H1 (cell line): ENCODE data around the gene EPSTI1. TPM values are rescaled to one million over a fixed set of nuclear protein-coding genes. Genes with fewer than 3 reads are reported as not detected.

Experiments used
- CTCF ChIA-PET: fragments of 300-600 bp; sonication (Branson Sonifier 250); formaldehyde crosslinking; loops from one replicate; lab custom pipeline; 2021; ENCODE audit not compliant: partially characterized antibody; lab: Charles Lee
- POLR2A ChIA-PET: fragments of 300-600 bp; sonication (Branson Sonifier 250); formaldehyde crosslinking; loops from one replicate; lab custom pipeline; 2021; ENCODE audit warnings: inconsistent platforms; ENCODE audit not compliant: partially characterized antibody; lab: Charles Lee
- DNase-seq, 2 experiments: peaks; one replicate each; pipeline versions ENCODE4 v3.0.0 to v3.0.0-alpha.2; 2010 to 2022; ENCODE audit warnings: low spot score in 2 of 2, low read depth in 1 of 2, mixed read lengths in 1 of 2
- FAIRE-seq: peaks from 2 replicates; lab custom pipeline; 2011; peaks lifted over from hg19 to GRCh38; lab: Jason Lieb, UNC
- H2AFZ ChIP-seq: 2 replicates; pipeline ENCODE4 v1.8.1; 2012; ENCODE audit warnings: low read length, inconsistent platforms
- H2AK5ac ChIP-seq: 2 replicates; pipeline ENCODE4 v1.6.1; 2013; ENCODE audit warnings: low read depth, low read length
- H2BK120ac ChIP-seq: replicated peaks from 2 replicates; pipeline ENCODE3; 2013; ENCODE audit warnings: low read depth, low read length, inconsistent platforms
- H2BK12ac ChIP-seq: 2 replicates; pipeline ENCODE4 v1.6.1; 2013; ENCODE audit warnings: low read depth, low read length
- H2BK15ac ChIP-seq: 2 replicates; pipeline ENCODE4 v1.6.1; 2013; ENCODE audit warnings: low read length
- H2BK20ac ChIP-seq: 2 replicates; pipeline ENCODE4 v1.6.1; 2013; ENCODE audit warnings: low read length
- H2BK5ac ChIP-seq: 2 replicates; pipeline ENCODE4 v1.6.1; 2013; ENCODE audit warnings: low read depth, low read length
- H3K14ac ChIP-seq: 2 replicates; pipeline ENCODE4 v1.6.1; 2013; ENCODE audit warnings: inconsistent platforms; ENCODE audit not compliant: insufficient read length
- H3K18ac ChIP-seq: 2 replicates; pipeline ENCODE4 v1.6.1; 2013; ENCODE audit warnings: low read length; ENCODE audit errors: extremely low read depth
- H3K23ac ChIP-seq: 2 replicates; pipeline ENCODE4 v1.6.1; 2013; ENCODE audit warnings: inconsistent platforms; ENCODE audit not compliant: insufficient read length
- H3K23me2 ChIP-seq: 2 replicates; pipeline ENCODE4 v1.6.1; 2013; ENCODE audit warnings: low read depth, low read length
- H3K27ac ChIP-seq: 2 replicates; pipeline ENCODE4 v1.6.1; 2011; ENCODE audit warnings: low read depth, low read length, inconsistent platforms
- H3K27me3 ChIP-seq, 4 experiments: replicated peaks in 1 of 4; 1 replicate in 1 of 4; 2 replicates in 3 of 4; pipeline versions ENCODE4 v1.6.1 to v1.8.1; 2011 to 2013; ENCODE audit warnings: low read length in 3 of 4, mild to moderate bottlenecking in 3 of 4, inconsistent platforms in 2 of 4, mixed read lengths in 2 of 4, moderate library complexity in 1 of 4; ENCODE audit not compliant: control insufficient read depth in 3 of 4, insufficient read depth in 3 of 4; ENCODE audit errors: extremely low read depth in 1 of 4
- H3K36me3 ChIP-seq, 4 experiments: 2 replicates each; pipeline versions ENCODE4 v1.6.1 to v1.8.1; 2011 to 2013; ENCODE audit warnings: mild to moderate bottlenecking in 4 of 4, low read length in 3 of 4, moderate library complexity in 2 of 4, control low read depth in 1 of 4, inconsistent platforms in 1 of 4; ENCODE audit not compliant: insufficient read depth in 4 of 4, control insufficient read depth in 2 of 4
- H3K4ac ChIP-seq: replicated peaks from 2 replicates; pipeline ENCODE3; 2013; ENCODE audit warnings: low read length, low read depth, mixed read lengths, inconsistent platforms; ENCODE audit not compliant: insufficient read length
- H3K4me1 ChIP-seq, 4 experiments: replicated peaks in 1 of 4; 1 replicate in 1 of 4; 2 replicates in 3 of 4; pipeline versions ENCODE4 v1.6.1 to v1.8.1; 2011 to 2013; ENCODE audit warnings: low read length in 3 of 4, inconsistent platforms in 2 of 4, mixed read lengths in 1 of 4; ENCODE audit not compliant: insufficient read depth in 4 of 4, control insufficient read depth in 3 of 4
- H3K4me2 ChIP-seq, 2 experiments: 2 replicates each; pipeline versions ENCODE4 v1.6.1 to v1.8.1; 2011 to 2013; ENCODE audit warnings: low read depth in 2 of 2, low read length in 2 of 2, control low read depth in 1 of 2, inconsistent platforms in 1 of 2, mild to moderate bottlenecking in 1 of 2; ENCODE audit not compliant: insufficient read depth in 1 of 2
- H3K4me3 ChIP-seq, 4 experiments: fragments of 200-600, 300-600 bp in 1 of 4; sonication (generic), shearing (Covaris generic), sonication (Bioruptor Twin) in 1 of 4; 2 replicates each; pipeline versions ENCODE4 v1.5.1 to v1.8.1; 2011 to 2016; ENCODE audit warnings: low read length in 4 of 4, low read depth in 3 of 4, control low read depth in 2 of 4, inconsistent platforms in 2 of 4, mild to moderate bottlenecking in 2 of 4, mixed read lengths in 1 of 4, moderate library complexity in 1 of 4; ENCODE audit not compliant: insufficient read depth in 2 of 4; ENCODE audit errors: extremely low read depth in 1 of 4
- H3K56ac ChIP-seq: replicated peaks from 2 replicates; pipeline ENCODE3; 2013; ENCODE audit warnings: low read depth, mild to moderate bottlenecking, mixed read lengths, low read length, inconsistent platforms; ENCODE audit not compliant: insufficient read length
- H3K79me1 ChIP-seq: 2 replicates; pipeline ENCODE4 v1.6.1; 2013; ENCODE audit warnings: low read depth, low read length, control low read depth
- H3K79me2 ChIP-seq, 2 experiments: 2 replicates each; pipeline versions ENCODE4 v1.6.1 to v1.8.1; 2012 to 2013; ENCODE audit warnings: low read length in 2 of 2, mild to moderate bottlenecking in 2 of 2, inconsistent platforms in 1 of 2; ENCODE audit not compliant: insufficient read depth in 2 of 2, control insufficient read depth in 1 of 2
- H3K9ac ChIP-seq, 4 experiments: replicated peaks in 1 of 4; 1 replicate in 1 of 4; 2 replicates in 3 of 4; pipeline versions ENCODE4 v1.6.1 to v1.8.1; 2011 to 2013; ENCODE audit warnings: low read depth in 3 of 4, low read length in 3 of 4, control low read depth in 2 of 4, mild to moderate bottlenecking in 2 of 4, moderate library complexity in 2 of 4, inconsistent platforms in 1 of 4; ENCODE audit errors: extremely low read depth in 1 of 4
- H3K9me3 ChIP-seq, 2 experiments: 2 replicates each; pipeline versions ENCODE4 v1.6.1 to v1.8.1; 2012 to 2013; ENCODE audit warnings: mild to moderate bottlenecking in 2 of 2, moderate library complexity in 2 of 2, control low read depth in 1 of 2, inconsistent platforms in 1 of 2, low read depth in 1 of 2, low read length in 1 of 2, mixed read lengths in 1 of 2; ENCODE audit not compliant: insufficient read depth in 2 of 2
- H4K20me1 ChIP-seq, 2 experiments: replicated peaks in 1 of 2; 2 replicates each; pipeline versions ENCODE3 to v1.8.1; 2011 to 2013; ENCODE audit warnings: inconsistent platforms in 2 of 2, low read length in 2 of 2, mild to moderate bottlenecking in 1 of 2; ENCODE audit not compliant: insufficient read depth in 2 of 2, control insufficient read depth in 1 of 2
- H4K5ac ChIP-seq: 2 replicates; pipeline ENCODE4 v1.6.1; 2013; ENCODE audit warnings: low read length, low read depth, mixed read lengths, inconsistent platforms; ENCODE audit not compliant: insufficient read length
- H4K8ac ChIP-seq: 2 replicates; pipeline ENCODE4 v1.8.0; 2013; ENCODE audit warnings: mild to moderate bottlenecking, moderate library complexity, low read length, inconsistent platforms; ENCODE audit not compliant: insufficient read depth; ENCODE audit errors: extremely low read depth
- H4K91ac ChIP-seq: replicated peaks from 2 replicates; pipeline ENCODE3; 2013; ENCODE audit warnings: low read length, mixed read lengths, inconsistent platforms; ENCODE audit not compliant: insufficient read length
- ASH2L ChIP-seq: fragments of 200-600, 300-600 bp; sonication (generic); IDR thresholded peaks from one replicate; pipeline ENCODE4 v1.7.1; 2017; ENCODE audit warnings: low read length
- BACH1 ChIP-seq: IDR thresholded peaks from 2 replicates; pipeline ENCODE4 v1.6.1; 2012; ENCODE audit warnings: low read length, improper control_type of control experiment
- CHD1 ChIP-seq: IDR thresholded peaks from 2 replicates; pipeline ENCODE4 v1.6.1; 2012; ENCODE audit warnings: low read depth, low read length, improper control_type of control experiment
- CREB1 ChIP-seq: IDR thresholded peaks from 2 replicates; pipeline ENCODE4 v1.6.1; 2012; ENCODE audit warnings: inconsistent platforms
- E2F6 ChIP-seq: IDR thresholded peaks from 2 replicates; pipeline ENCODE4 v1.6.1; 2012; ENCODE audit warnings: inconsistent platforms
- EGR1 ChIP-seq: IDR thresholded peaks from 2 replicates; pipeline ENCODE4 v1.6.1; 2011; ENCODE audit warnings: low read depth, low read length, borderline replicate concordance
- JUN ChIP-seq: IDR thresholded peaks from 2 replicates; pipeline ENCODE4 v1.6.1; 2011; ENCODE audit warnings: low read depth, mild to moderate bottlenecking, improper control_type of control experiment, low read length
- KDM1A ChIP-seq: fragments of 200-600, 300-600 bp; sonication (generic); IDR thresholded peaks from 2 replicates; pipeline ENCODE4 v1.7.1; 2016; ENCODE audit warnings: mild to moderate bottlenecking, low read length, borderline replicate concordance
- PHF8 ChIP-seq: fragments of 200-600 bp; sonication (generic); conservative IDR thresholded peaks from 2 replicates; pipeline ENCODE4 v1.7.1; 2012; ENCODE audit warnings: low read depth, mild to moderate bottlenecking, inconsistent platforms, low read length, moderate library complexity
- POU5F1 ChIP-seq: IDR thresholded peaks from 2 replicates; pipeline ENCODE4 v1.6.1; 2011; ENCODE audit warnings: low read depth, mild to moderate bottlenecking, low read length, moderate library complexity
- RFX5 ChIP-seq: IDR thresholded peaks from 2 replicates; pipeline ENCODE4 v1.6.1; 2011; ENCODE audit warnings: low read depth, low read length, improper control_type of control experiment, borderline replicate concordance
- RNF2 ChIP-seq: fragments of 200-900, 300-1000 bp; sonication (generic); IDR thresholded peaks from 2 replicates; pipeline ENCODE4 v1.7.1; 2016; ENCODE audit warnings: borderline replicate concordance, low read depth, mild to moderate bottlenecking, antibody characterized with exemption, low read length; ENCODE audit not compliant: poor library complexity, severe bottlenecking; ENCODE audit errors: missing control alignments
- SAP30 ChIP-seq: fragments of 300-600 bp; sonication (generic); IDR thresholded peaks from 2 replicates; pipeline ENCODE4 v1.7.1; 2012; ENCODE audit warnings: low read length, moderate library complexity, mild to moderate bottlenecking, inconsistent platforms; ENCODE audit not compliant: insufficient read depth, insufficient replicate concordance
- YY1 ChIP-seq: IDR thresholded peaks from 2 replicates; pipeline ENCODE4 v1.6.1; 2011; ENCODE audit warnings: low read depth, mild to moderate bottlenecking, low read length
- WGBS, 2 experiments: shearing (Covaris generic) in 1 of 2; methylation state at CpG; one replicate each; pipeline versions ENCODE4 v1.1.6 to v1.1.7; 2013 to 2015; ENCODE audit warnings: low lambda C conversion rate in 2 of 2, mixed read lengths in 2 of 2, inconsistent platforms in 1 of 2, low coverage in 1 of 2, missing lambda C conversion rate in 1 of 2; ENCODE audit not compliant: insufficient replicate concordance in 2 of 2, insufficient coverage in 1 of 2, insufficient read length in 1 of 2; ENCODE audit errors: extremely low coverage in 1 of 2, missing lambda C conversion rate in 1 of 2; 5-methylcytosine and 5-hydroxymethylcytosine counted together
- polyA plus RNA-seq, 7 experiments: library from polyadenylated mRNA; depleted of rRNA in 3 of 7; stranded (reverse) in 5 of 7; unstranded in 2 of 7; fragments of >200 nt in 5 of 7; fragments of 200-250 nt in 2 of 7; gene quantifications; 1 replicate in 5 of 7; 2 replicates in 1 of 7; 4 replicates in 1 of 7; pipeline versions ENCODE4 v1.2.1 to v1.2.3, GENCODE V29; 2011 to 2013; ENCODE audit warnings: missing spikeins in 2 of 7, mixed read lengths in 2 of 7
- total RNA-seq: library from RNA; stranded (reverse); fragmentation: NEBNext Ultra II Directional; extraction: Animal tissue kit (Norgen Biotek cat#: 25700); gene quantifications from 2 replicates; pipeline ENCODE4 v1.2.1, GENCODE V29; 2021

The EPSTI1 gene
- total and polyA plus RNA-seq, 2 of the 8 experiments (the other 6 are each of a cell fraction or from before 2014, with no cell fraction given) = 0.23 to 0.37 TPM

GRCh38 chr13:42984691-42985090 is 7.3 kb downstream of the EPSTI1 start:
- Histone ChIP-seq H2BK15ac (no peak overlapping the region), H2AFZ (no peak overlapping the region), H4K8ac (no peak overlapping the region), H3K79me1 (no peaks in the 10 kb centered on the region; the same call in 1 of the 2 replicates), H3K23ac (no peak overlapping the region), H3K56ac (no peak overlapping the region), H4K91ac (no peak overlapping the region), H3K9ac (no peak overlapping the region), H3K79me2 (no peaks in the 10 kb centered on the region), H3K27ac (no peak overlapping the region), H3K9me3 (no peaks in the 10 kb centered on the region), H4K5ac (no peak overlapping the region), H2BK20ac (no peak overlapping the region), H3K4me3 (no peak overlapping the region), H4K20me1 (no peaks in the 10 kb centered on the region), H3K23me2 (no peaks in the 10 kb centered on the region), H2BK5ac (no peak overlapping the region), H3K27me3 (no peaks in the 10 kb centered on the region), H3K4me1 (peaks cover 0 to 4% (median 3%) of the 10 kb centered on the region in 4 experiments; a peak in 4 of 7 replicates), H3K36me3 (no peaks in the 10 kb centered on the region), H3K14ac (no peak overlapping the region), H3K4ac (no peak overlapping the region), H2BK120ac (no peak overlapping the region), H3K4me2 (no peak overlapping the region), H2BK12ac (no peak overlapping the region), H3K18ac (no peak overlapping the region), H2AK5ac (no peak overlapping the region)
- 95% methylated on average over 1 of the region's 1 CpG; no CpG with 5 or more reads in 1 of the 2 experiments for WGBS, 2 experiments
- no peak for DNase-seq
- ChIA-PET POLR2A (no interaction called here), CTCF (interaction anchor here (1.0 kb wide), 1 partner anchor 13 kb away, joined by 4 read pairs; no protein-coding TSS in a partner anchor)
- FAIRE-seq = no peak
- no peak for TF ChIP-seq EGR1
- no peak for TF ChIP-seq RFX5
- no peak for TF ChIP-seq YY1
- no peak for TF ChIP-seq RNF2
- TF ChIP-seq CREB1 = no peak
- no peak for TF ChIP-seq SAP30
- no peak for TF ChIP-seq BACH1
- TF ChIP-seq ASH2L = no peak
- no peak for TF ChIP-seq E2F6
- no peak for TF ChIP-seq KDM1A
- TF ChIP-seq POU5F1 = no peak
- TF ChIP-seq PHF8 = no peak
- TF ChIP-seq JUN = no peak
- no peak for TF ChIP-seq CHD1
